GM19239 (cell line): ENCODE results near the gene SLIRP.
A peak's percentile ranks its signal among the peaks of the same experiment; 100 is the strongest.
"Not testable (repeated sequence)": the region's sequence is repeated elsewhere in the genome, so short reads cannot be mapped to it uniquely, and the experiment has no call there.

Experiments
- DNase-seq: peaks from one replicate; pipeline ENCODE4 v3.0.0; 2011; ENCODE audit warnings: low spot score; ENCODE audit not compliant: insufficient read length
- FAIRE-seq: peaks from 2 replicates; lab custom pipeline; 2011; peaks lifted over from hg19 to GRCh38; lab: Jason Lieb, UNC

Gene SLIRP

GRCh38 chr14:77738559-77739250 is 30.8 kb downstream of the SLIRP start:
- DNase-seq, result no peak
- FAIRE-seq, result no peak

GRCh38 chr14:77741438-77741837 is 33.5 kb downstream of the SLIRP start:
- DNase-seq (no peak), FAIRE-seq (no peak)

- DNase-seq (no peak), FAIRE-seq (no peak)
Observed at GRCh38 chr14:77746064-77746702, 38.3 kb downstream of the SLIRP start.

GRCh38 chr14:77747425-77747824 is 39.5 kb downstream of the SLIRP start:
- not testable (repeated sequence) for DNase-seq, FAIRE-seq

- FAIRE-seq, result no peak
- no peak for DNase-seq
Observed at GRCh38 chr14:77752266-77752665, 44.4 kb downstream of the SLIRP start.

- no peak for DNase-seq
- peak; percentile 31 for FAIRE-seq
Observed at GRCh38 chr14:77752799-77753516, 45.1 kb downstream of the SLIRP start.

- peak; percentile 99 for FAIRE-seq
- DNase-seq, result peak; percentile 90
Observed at GRCh38 chr14:77760381-77761204, 52.7 kb downstream of the SLIRP start, which contains the start of gene SNW1. Gene SNW1, minus strand, starts transcription at chr14:77761156. Its CDS starts 29 bp downstream, at chr14:77761127.

- FAIRE-seq (peak; percentile 58), DNase-seq (no peak)
Observed at GRCh38 chr14:77761205-77761931, 53.5 kb downstream of the SLIRP start.

- DNase-seq (no peak), FAIRE-seq (no peak)
Observed at GRCh38 chr14:77763316-77763715, 55.4 kb downstream of the SLIRP start.

GRCh38 chr14:77763978-77764377 is 56.1 kb downstream of the SLIRP start:
- DNase-seq, result no peak
- FAIRE-seq, result no peak
